ENCODE measurements around the gene STAT6.

GRCh38 chr12:57134949-57135348, 23.8 kb upstream of the STAT6 start:
- no peak for TF ChIP-seq TCF7L2 (IDR thresholded peaks at IDR 0.05; ENCODE audit: low read depth, low read length)
- no peak for TF ChIP-seq CTCF (IDR thresholded peaks at IDR 0.05)
- no peak for TF ChIP-seq POLR2AphosphoS5 (IDR thresholded peaks at IDR 0.05; ENCODE audit: low read depth, low read length)
- no peak for TF ChIP-seq SIN3A (IDR thresholded peaks at IDR 0.05; ENCODE audit: borderline replicate concordance, insufficient read depth, low read depth, low read length)

Measured in Panc1 (cell line).